ENCODE data around the gene NYAP1.

The NYAP1 gene

GRCh38 chr7:100472854-100473499 is 10.8 kb upstream of the NYAP1 start:
- TF ChIP-seq CTCF (IDR thresholded peaks at IDR 0.05; ENCODE audit: low read depth, low read length) = no peak
- no peak for DNase-seq
- Histone ChIP-seq H3K27me3 (ENCODE audit: insufficient read depth, low read depth, severe bottlenecking) (no peaks in the 10 kb centered on the region), H3K9me3 (ENCODE audit: severe bottlenecking) (no peaks in the 10 kb centered on the region), H3K27ac (no peak overlapping the region), H3K36me3 (no peaks in the 10 kb centered on the region), H3K4me3 (ENCODE audit: low read depth, low read length) (no peak overlapping the region)

- Histone ChIP-seq H3K27me3 (ENCODE audit: insufficient read depth, low read depth, severe bottlenecking) (no peaks in the 10 kb centered on the region), H3K9me3 (ENCODE audit: severe bottlenecking) (no peaks in the 10 kb centered on the region), H3K27ac (no peak overlapping the region), H3K4me3 (ENCODE audit: low read depth, low read length) (no peak overlapping the region), H3K36me3 (no peaks in the 10 kb centered on the region)
- no peak for DNase-seq
- TF ChIP-seq CTCF (IDR thresholded peaks at IDR 0.05; ENCODE audit: low read depth, low read length) = no peak
These were observed 8.2 kb upstream of the NYAP1 start for GRCh38 chr7:100475549-100475948.

GRCh38 chr7:100476101-100476780 is 7.5 kb upstream of the NYAP1 start:
- no peak overlapping the region for H3K4me3 ChIP-seq (ENCODE audit: low read depth, low read length)
- H3K27ac ChIP-seq = no peak overlapping the region
- no peak for TF ChIP-seq CTCF (IDR thresholded peaks at IDR 0.05; ENCODE audit: low read depth, low read length)
- no peaks in the 10 kb centered on the region for H3K27me3 ChIP-seq (ENCODE audit: insufficient read depth, low read depth, severe bottlenecking)
- no peaks in the 10 kb centered on the region for H3K36me3 ChIP-seq
- no peak for DNase-seq
- no peaks in the 10 kb centered on the region for H3K9me3 ChIP-seq (ENCODE audit: severe bottlenecking)

GRCh38 chr7:100476903-100477870 is 6.5 kb upstream of the NYAP1 start:
- H3K36me3 ChIP-seq = no peaks in the 10 kb centered on the region
- no peak for DNase-seq
- no peak for TF ChIP-seq CTCF (IDR thresholded peaks at IDR 0.05; ENCODE audit: low read depth, low read length)
- H3K27me3 ChIP-seq (ENCODE audit: insufficient read depth, low read depth, severe bottlenecking) = no peaks in the 10 kb centered on the region
- H3K4me3 ChIP-seq (ENCODE audit: low read depth, low read length) = no peak overlapping the region
- no peak overlapping the region for H3K27ac ChIP-seq
- no peaks in the 10 kb centered on the region for H3K9me3 ChIP-seq (ENCODE audit: severe bottlenecking)

GRCh38 chr7:100477871-100478267 is 5.9 kb upstream of the NYAP1 start:
- DNase-seq = no peak
- TF ChIP-seq CTCF (IDR thresholded peaks at IDR 0.05; ENCODE audit: low read depth, low read length) = no peak
- H3K27ac ChIP-seq = no peak overlapping the region
- no peaks in the 10 kb centered on the region for H3K9me3 ChIP-seq (ENCODE audit: severe bottlenecking)
- H3K27me3 ChIP-seq (ENCODE audit: insufficient read depth, low read depth, severe bottlenecking) = no peaks in the 10 kb centered on the region
- no peak overlapping the region for H3K4me3 ChIP-seq (ENCODE audit: low read depth, low read length)
- H3K36me3 ChIP-seq = no peaks in the 10 kb centered on the region
